ENCODE measurements around the gene LDB3. TPM values are rescaled to one million over a fixed set of nuclear protein-coding genes. Genes with fewer than 3 reads are reported as not detected.

The LDB3 gene
- total and polyA plus RNA-seq, 9 of the 15 experiments (the other 6 are each of a cell fraction or from before 2014, with no cell fraction given): 0.03 TPM; not detected in 8

- TF ChIP-seq NFIX (CRISPR knock-in tag; IDR thresholded peaks at IDR 0.05; ENCODE audit: low read depth): no peak
- no peak for TF ChIP-seq ZNF780A (CRISPR knock-in tag; IDR thresholded peaks at IDR 0.05)
- no peak for TF ChIP-seq ZNF75A (CRISPR knock-in tag; IDR thresholded peaks at IDR 0.05)
- no peak for TF ChIP-seq RCOR1 (IDR thresholded peaks at IDR 0.05; ENCODE audit: borderline replicate concordance in 1 of 2, low read depth in 2 of 2, low read length in 2 of 2)
- no peak; the same call in 1 of the 2 replicates for TF ChIP-seq CBFB (CRISPR knock-in tag; IDR thresholded peaks at IDR 0.05)
- no peak for TF ChIP-seq ZNF699 (CRISPR knock-in tag; IDR thresholded peaks at IDR 0.05; ENCODE audit: insufficient replicate concordance)
- TF ChIP-seq ZNF551 (CRISPR knock-in tag; IDR thresholded peaks at IDR 0.05): no peak
- TF ChIP-seq PTTG1 (tag; IDR thresholded peaks at IDR 0.05; ENCODE audit: low read depth): no peak
- TF ChIP-seq RFX7 (CRISPR knock-in tag; IDR thresholded peaks at IDR 0.05): no peak
- no peak; the same call in 1 of the 2 replicates for TF ChIP-seq RUNX1 (IDR thresholded peaks at IDR 0.05; ENCODE audit: low read depth)
- no peak for TF ChIP-seq ZBTB8A (IDR thresholded peaks at IDR 0.05; ENCODE audit: partially characterized antibody)
- TF ChIP-seq TRIM28 (IDR thresholded peaks at IDR 0.05): no peak
- TF ChIP-seq FOXO4 (CRISPR knock-in tag; IDR thresholded peaks at IDR 0.05): no peak
- no peak for TF ChIP-seq SMARCA4 (IDR thresholded peaks at IDR 0.05)
- TF ChIP-seq PBX2 (CRISPR knock-in tag; IDR thresholded peaks at IDR 0.05; ENCODE audit: low read depth): no peak
- TF ChIP-seq PBX2 (tag; conservative IDR thresholded peaks at IDR 0.05; ENCODE audit: low read depth): no peak
- TF ChIP-seq GMEB1 (CRISPR knock-in tag; IDR thresholded peaks at IDR 0.05): 0 out of 2 replicates have a peak, but pooled peaks have one; percentile 6
- TF ChIP-seq SPI1 (IDR thresholded peaks at IDR 0.05; ENCODE audit: borderline replicate concordance, low read depth, low read length): no peak
- TF ChIP-seq RAD21 (CRISPR knock-in tag; conservative IDR thresholded peaks at IDR 0.05 in 1 of 2, IDR thresholded peaks at IDR 0.05 in 1 of 2): 0 out of 4 replicates have a peak, but pooled peaks of 1 of the 2 experiments have one; percentile 3
- TF ChIP-seq YBX1 (IDR thresholded peaks at IDR 0.05): no peak
- TF ChIP-seq NBN (IDR thresholded peaks at IDR 0.05; ENCODE audit: low read depth): no peak
- no peak for TF ChIP-seq PHTF2 (CRISPR knock-in tag; IDR thresholded peaks at IDR 0.05)
These were observed 87.6 kb downstream of the LDB3 start (continued) for GRCh38 chr10:86755740-86756510.
